ENCODE results near the gene ZNF512.

ZNF512 gene

GRCh38 chr2:27638709-27639108, 55.9 kb downstream of the ZNF512 start:
- DNase-seq = peak in 1 of 5 donors; percentile 15

DNA sequence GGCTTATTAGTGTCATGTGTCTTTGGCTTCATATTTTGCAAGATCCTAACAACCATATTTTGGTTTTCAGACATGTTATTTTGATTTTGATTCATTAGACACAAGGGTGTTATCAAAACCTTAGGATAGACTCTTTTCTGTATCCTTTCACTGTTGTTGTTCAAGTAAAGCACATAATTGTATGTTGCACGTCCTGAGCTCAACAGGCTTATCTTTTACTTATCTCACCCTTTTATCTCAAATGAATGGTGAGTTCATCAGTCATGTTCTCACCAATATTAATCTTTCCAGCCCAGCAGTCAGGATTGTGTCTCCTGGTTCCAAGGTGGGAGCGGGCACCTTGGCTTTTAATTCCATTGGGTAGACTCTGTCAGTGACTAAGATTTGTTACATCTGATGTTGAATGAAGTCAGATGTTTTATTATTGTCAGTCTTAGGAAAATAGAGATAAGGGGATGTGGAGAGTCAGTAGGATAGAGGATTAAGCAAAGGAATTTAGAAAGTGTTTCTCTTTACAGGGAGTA, 57.9 kb downstream of the ZNF512 start:
- no peak for DNase-seq

GRCh38 chr2:27645197-27645596, 62.4 kb downstream of the ZNF512 start:
- DNase-seq = no peak

DNA sequence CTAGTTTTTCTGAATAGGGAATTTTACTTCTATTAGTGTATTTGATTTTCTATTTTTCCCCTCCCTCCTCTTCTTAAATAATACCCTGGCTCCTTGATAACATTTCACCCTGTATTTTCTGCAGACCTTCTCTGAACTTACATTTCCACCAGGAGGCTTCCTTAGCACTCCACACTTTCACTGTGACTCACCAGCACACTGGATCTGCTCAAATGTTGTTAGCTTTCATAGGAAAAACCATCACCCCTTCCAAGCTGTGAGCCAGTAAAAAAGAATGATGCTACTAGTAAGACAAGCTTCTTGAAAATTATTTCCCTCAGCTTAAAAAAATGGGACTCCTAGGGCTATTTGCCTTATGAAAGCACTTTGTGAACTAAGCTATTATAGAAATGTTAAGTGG, 64.4 kb downstream of the ZNF512 start:
- no peak for DNase-seq

- no peak for DNase-seq
Measured at GRCh38 chr2:27647737-27648136, 64.9 kb downstream of the ZNF512 start.

DNA sequence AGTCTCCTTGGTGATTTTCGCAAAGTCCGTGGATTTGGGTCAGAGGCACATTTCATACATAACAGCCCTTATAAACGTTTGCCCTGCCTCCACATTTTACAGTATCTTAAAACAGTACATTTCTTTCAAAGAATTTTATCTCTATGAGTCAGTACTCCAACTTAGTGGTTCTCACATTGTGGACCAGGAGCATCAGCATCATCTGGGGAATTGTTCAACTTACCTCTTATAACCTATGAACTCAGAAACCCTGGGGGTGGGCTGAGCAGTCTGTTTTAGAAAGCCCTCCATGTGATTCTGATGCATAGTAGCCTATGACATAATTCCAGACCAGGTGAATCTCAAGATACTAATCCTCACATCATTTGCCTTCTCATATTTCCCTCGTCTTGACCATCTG, 68.2 kb downstream of the ZNF512 start:
- no peak for DNase-seq

GRCh38 chr2:27652341-27652740, 69.5 kb downstream of the ZNF512 start:
- DNase-seq = no peak

DNA sequence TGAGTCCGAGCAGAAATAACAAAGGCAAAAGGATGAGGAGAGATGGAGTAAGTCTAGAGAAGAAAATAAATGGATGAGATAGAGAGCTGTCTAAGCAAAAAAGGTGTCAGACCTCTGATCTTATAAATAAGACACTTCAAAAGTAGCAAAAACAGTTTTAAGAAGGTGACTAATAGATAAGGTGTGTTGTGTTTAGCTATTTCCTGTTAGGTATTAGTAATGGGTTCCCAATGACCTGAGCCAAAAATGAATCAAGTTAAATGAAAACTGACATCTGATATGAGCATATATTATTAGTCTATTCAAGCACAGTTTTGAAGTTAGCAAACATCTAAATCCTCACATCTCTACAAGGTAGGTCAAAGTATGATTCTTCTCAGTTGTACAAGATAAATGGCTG, 69.9 kb downstream of the ZNF512 start:
- no peak for DNase-seq

- DNase-seq = no peak
Measured at GRCh38 chr2:27653397-27653796, 70.6 kb downstream of the ZNF512 start.

- DNase-seq = no peak
Measured at GRCh38 chr2:27655155-27655951, 72.5 kb downstream of the ZNF512 start.

DNA sequence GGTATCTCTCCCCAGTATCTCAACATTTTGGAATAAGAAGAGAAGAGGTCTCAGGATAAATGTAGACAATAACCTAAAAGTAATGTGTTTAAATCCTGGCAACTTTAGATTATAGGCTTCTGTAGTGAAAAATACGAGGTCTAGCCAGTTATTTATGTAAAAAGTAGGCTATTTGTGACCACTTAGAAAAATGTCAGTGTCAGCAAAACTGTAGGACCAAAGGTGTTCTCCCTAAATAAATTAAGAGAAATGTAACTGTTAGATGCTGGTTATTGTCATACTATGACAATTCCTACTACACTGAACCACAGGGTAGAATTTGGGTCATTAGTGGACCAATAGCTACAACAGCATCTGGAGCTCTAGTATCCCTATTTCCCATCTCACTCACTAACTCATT, 78.5 kb downstream of the ZNF512 start:
- no peak for DNase-seq

DNA sequence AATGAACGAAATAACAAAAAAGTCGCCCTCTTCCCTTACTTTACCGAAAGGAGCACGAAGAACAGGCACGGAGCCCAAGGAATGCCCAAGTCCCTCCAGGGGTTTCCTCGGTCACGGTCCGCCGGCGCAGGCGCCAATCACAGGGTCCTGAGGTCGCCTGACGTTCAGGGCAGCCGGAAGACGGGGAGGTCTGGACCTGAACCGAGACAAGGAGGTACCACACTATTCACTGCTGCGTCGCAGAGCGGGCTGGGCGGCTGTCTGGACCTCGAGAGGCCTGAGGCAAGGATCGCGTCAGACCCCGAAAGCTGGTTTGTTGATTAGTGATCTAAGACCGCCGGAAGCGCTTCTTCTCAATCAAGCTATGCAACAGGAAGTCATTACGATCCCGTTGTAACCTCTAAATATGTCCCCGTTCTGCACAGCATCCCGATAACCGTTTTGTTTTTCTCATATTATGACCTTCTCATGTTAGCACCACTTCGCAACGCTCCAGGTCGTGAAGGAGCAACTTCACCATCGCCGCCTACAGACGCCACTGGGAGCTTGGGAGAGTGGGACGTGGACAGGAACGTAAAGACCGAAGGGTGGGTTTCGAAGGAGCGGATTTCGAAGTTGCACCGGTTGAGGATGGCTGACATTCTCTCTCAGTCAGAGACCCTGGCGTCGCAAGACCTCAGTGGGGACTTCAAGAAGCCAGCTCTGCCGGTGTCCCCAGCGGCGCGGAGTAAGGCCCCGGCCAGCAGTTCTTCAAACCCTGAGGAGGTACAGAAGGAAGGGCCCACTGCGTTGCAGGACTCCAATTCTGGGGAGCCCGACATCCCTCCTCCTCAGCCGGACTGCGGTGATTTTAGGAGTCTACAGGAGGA, 80.7 kb downstream of the ZNF512 start, which contains the start of the genes SLC4A1AP and SUPT7L:
SLC4A1AP (plus strand) TSS at position 605 of the 869 bp plus-strand sequence; CDS start at position 631, 26 bp downstream.
SUPT7L (minus strand) TSS at position 330 of the 869 bp plus-strand sequence. CDS start 1,422 bp downstream, outside the sequence.
- peak; percentile 46 to 86 (median 61) for DNase-seq

GRCh38 chr2:27664154-27664574, 81.3 kb downstream of the ZNF512 start:
- peak in 1 of 5 donors; percentile 12 for DNase-seq

GRCh38 chr2:27664622-27665363, 82.0 kb downstream of the ZNF512 start:
- DNase-seq = no peak

DNA sequence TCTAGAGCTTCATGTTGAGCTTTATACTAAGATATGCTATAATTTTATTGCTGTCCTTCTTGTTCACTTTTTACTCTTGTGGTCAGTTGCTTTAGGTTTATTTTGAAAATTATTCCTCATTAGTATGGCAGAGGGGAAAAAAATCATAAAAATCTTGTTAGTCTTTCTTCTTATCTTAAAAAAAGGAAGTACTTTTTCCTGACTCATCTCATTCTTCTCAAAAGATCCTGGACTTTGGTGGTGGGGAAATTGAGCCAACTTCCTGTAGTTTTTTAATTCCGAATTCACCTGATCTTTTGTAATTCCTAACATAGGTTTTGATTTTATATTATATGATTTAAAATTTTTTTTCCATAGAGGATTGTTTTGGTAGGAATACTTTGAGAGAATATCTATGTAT, 84.6 kb downstream of the ZNF512 start:
- DNase-seq = no peak

DNA sequence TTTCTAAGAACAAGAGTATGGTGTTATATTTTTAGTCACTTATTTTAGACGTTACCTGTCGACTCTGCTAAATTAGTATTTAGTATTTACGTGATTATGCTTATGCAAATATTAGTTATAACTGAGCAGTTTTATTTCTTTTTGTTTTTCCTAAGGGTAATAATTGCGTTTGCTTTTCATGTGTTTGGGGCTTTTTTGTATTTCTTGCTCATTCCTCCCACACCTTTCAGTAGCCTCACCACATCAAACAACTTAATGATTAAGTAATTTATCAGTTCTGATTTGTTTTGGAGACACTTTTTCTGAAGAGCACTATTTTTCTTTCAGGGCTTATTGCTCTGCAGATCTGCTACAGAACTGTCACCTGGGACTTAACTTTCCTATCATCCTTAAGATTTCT, 88.4 kb downstream of the ZNF512 start:
- DNase-seq = no peak

Data from T-helper 1 cell (primary cell).